ENCODE data around the gene DMTF1.
"Not testable (repeated sequence)": the region's sequence is repeated elsewhere in the genome, so short reads cannot be mapped to it uniquely, and the experiment has no call there.

Gene DMTF1

DNA sequence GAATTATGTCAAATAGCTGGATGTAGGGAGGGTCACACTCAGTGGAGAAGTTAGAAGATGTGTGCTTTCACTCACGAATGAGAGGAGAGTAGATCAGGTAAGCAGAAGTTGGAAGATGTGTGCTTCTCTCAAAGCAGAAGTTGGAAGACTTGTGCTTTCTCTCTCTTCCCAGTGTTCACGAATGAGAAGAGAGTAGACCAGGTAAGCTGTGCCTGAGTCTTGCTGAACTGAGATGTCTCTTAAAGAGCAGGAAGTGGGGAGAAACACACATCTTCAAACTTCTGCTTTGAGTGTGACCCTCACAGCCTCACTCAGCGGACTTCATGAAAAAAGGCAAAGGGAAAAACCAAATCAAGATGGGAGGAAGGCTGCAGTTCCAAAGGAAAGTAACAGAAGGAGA is 74.2 kb downstream of the DMTF1 start:
- DNase-seq: no peak

GRCh38 chr7:87231258-87231657 is 79.0 kb downstream of the DMTF1 start:
- DNase-seq: no peak

DNA sequence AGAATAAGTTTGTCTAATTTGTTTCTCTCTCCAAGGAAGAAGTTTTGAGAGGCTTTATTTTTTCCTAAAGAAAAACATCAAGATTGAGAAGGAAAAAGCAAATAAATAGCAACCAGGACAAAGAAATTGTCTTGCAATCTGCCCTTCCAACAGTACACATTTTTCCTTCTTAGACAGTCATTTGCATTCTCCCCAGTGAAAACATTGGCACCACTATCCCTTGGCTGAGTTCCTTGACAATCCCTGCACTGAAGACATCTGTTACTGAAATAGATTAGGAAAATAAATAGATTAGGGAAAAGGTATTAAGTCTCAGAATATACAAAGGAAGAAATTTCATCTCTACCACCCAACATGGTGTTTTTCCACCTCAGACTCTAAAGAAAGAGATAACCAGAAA is 79.5 kb downstream of the DMTF1 start:
- DNase-seq: peak; percentile 7

GRCh38 chr7:87234949-87235348 is 82.7 kb downstream of the DMTF1 start:
- no peak for DNase-seq

DNA sequence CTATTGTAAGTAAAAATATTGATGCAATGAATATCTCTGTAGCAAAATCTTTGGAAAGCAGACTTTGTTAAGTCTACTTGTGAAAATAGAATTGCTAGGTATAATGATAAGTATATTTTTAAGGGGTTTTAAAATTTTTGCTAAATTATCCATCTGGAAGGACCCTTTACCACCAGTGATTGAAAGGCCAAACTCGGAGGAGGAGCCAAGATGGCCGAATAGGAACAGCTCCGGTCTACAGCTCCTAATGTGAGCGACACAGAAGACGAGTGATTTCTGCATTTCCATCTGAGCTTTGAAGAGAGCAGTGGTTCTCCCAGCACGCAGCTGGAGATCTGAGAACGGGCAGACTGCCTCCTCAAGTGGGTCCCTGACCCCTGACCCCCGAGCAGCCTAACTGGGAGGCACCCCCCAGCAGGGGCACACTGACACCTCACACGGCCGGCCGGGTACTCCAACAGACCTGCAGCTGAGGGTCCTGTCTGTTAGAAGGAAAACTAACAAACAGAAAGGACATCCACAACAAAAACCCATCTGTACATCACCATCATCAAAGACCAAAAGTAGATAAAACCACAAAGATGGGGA is 86.3 kb downstream of the DMTF1 start:
- not testable (repeated sequence) for DNase-seq

DNA sequence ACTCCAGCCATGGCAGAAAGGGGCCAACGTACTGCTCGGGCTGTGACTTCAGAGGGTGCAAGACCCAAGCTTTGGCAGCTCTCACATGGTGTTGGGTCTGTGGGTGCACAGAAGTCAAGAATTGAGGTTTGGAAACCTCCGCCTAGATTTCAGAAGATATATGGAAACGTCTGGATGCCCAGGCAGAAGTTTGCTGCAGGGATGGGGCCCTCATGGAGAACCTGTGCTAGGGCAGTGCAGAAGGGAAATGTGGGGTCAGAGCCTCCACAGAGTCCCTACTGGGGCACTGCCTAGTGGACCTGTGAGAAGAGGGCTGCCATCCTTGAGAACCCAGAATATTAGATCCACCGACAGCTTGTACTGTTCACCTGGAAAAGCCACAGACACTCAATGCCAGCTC is 93.4 kb downstream of the DMTF1 start:
- not testable (repeated sequence) for DNase-seq
